T-helper 17 cell (primary cell): ENCODE results near the gene LYPD1. TPM values are rescaled to one million over a fixed set of nuclear protein-coding genes. Genes with fewer than 3 reads are reported as not detected.

Experiments
- ATAC-seq: fragments of 150-1000 bp; cut with Tn5 transposase; 2 replicates; pipeline ENCODE4 v1.10.0; 2021; ENCODE audit warnings: mild to moderate bottlenecking, moderate library complexity
- DNase-seq, 3 donors: peaks; one replicate each; pipeline versions ENCODE4 v3.0.0 to v3.0.0-alpha.2; 2020 to 2021
- H3K9me3 ChIP-seq: one replicate; pipeline ENCODE4 v1.7.0; 2013; ENCODE audit warnings: low read length, mild to moderate bottlenecking; ENCODE audit not compliant: control insufficient read depth, poor library complexity, severe bottlenecking
- H3K27ac Mint-ChIP-seq: one replicate; pipeline ENCODE4 v1.8.0; 2022; ENCODE audit warnings: mild to moderate bottlenecking, moderate library complexity, mixed read lengths
- H3K27me3 Mint-ChIP-seq: one replicate; pipeline ENCODE4 v1.8.0; 2022; ENCODE audit warnings: mixed read lengths
- H3K36me3 Mint-ChIP-seq: one replicate; pipeline ENCODE4 v1.8.0; 2022; ENCODE audit warnings: low read depth, mixed read lengths
- H3K4me1 Mint-ChIP-seq: one replicate; pipeline ENCODE4 v1.8.0; 2022; ENCODE audit warnings: mild to moderate bottlenecking, mixed read lengths
- H3K4me3 Mint-ChIP-seq: one replicate; pipeline ENCODE4 v1.8.0; 2022; ENCODE audit warnings: mild to moderate bottlenecking, moderate library complexity, mixed read lengths
- total RNA-seq, 4 donors: library from RNA in 2 of 4; stranded (reverse) in 2 of 4; gene quantifications; one replicate each; pipeline ENCODE4 v1.2.3 and lab custom pipeline; 2022 to 2026

LYPD1 gene
- total RNA-seq, 2 donors from 2014 or later, result not detected

DNA sequence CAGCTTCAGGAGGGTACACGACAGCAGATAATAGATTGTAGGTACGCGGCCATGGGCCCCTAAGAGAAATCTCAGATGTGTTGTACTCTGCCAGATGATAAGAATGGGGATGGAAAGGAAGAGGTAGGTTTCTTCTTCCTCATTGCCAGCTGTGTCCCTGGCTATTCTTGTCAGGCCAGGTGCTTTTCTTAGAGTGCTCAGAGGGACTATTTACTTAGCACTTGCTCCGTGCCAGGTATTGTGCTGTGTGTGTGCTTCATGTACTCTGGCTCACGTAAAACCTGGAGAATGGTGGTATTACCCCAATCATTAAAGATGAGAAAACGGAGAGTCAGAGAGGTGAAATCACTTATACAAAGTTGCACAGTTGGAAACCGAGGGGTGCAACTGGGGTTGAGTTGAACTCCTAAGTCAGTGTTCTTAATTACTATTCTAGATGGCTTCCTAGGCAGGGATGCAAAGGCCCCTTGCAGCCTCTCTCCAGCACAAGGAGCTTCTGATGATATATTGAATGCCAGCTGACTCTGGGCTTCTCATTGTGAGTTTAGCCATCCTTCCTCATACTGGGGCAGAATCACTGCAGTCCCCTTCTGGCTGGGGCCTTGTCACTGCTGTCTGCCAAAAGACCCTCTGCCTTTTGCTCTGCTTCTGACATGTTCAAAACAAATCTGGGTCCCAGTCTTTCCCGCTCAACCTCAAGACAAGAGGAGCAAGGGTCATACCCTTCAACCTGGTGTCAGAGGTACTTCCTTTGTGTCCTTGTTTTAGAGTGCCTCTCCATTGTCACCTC is 60.7 kb downstream of the LYPD1 start:
- Mint-ChIP-seq H3K27ac (no peak overlapping the region), H3K4me3 (no peak overlapping the region), H3K4me1 (no peaks in the 10 kb centered on the region), H3K36me3 (no peaks in the 10 kb centered on the region), H3K27me3 (no peaks in the 10 kb centered on the region)
- H3K9me3 ChIP-seq, result no peaks in the 10 kb centered on the region
- no peak for DNase-seq
- ATAC-seq, result no peak

DNA sequence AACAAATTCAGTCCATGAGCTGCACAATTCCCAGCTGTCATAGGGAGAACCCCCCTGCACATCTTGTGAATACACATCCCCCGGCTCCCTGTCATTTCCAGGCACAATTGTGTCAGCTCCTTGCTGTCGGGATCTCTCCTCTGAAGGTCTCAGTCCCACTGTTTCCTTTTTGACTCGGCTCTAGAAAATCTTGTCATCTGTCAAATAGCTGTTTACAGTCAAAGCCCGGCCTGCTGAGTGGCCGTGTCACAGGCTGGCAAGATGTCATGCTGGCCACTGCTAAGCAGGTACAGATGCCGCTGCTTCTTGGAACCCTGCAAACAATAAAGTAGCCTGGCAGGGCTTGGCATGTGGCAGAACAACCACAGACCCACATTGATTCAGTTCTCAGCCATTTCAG is 61.7 kb downstream of the LYPD1 start:
- H3K4me3 Mint-ChIP-seq, result no peak overlapping the region
- no peak for DNase-seq

DNA sequence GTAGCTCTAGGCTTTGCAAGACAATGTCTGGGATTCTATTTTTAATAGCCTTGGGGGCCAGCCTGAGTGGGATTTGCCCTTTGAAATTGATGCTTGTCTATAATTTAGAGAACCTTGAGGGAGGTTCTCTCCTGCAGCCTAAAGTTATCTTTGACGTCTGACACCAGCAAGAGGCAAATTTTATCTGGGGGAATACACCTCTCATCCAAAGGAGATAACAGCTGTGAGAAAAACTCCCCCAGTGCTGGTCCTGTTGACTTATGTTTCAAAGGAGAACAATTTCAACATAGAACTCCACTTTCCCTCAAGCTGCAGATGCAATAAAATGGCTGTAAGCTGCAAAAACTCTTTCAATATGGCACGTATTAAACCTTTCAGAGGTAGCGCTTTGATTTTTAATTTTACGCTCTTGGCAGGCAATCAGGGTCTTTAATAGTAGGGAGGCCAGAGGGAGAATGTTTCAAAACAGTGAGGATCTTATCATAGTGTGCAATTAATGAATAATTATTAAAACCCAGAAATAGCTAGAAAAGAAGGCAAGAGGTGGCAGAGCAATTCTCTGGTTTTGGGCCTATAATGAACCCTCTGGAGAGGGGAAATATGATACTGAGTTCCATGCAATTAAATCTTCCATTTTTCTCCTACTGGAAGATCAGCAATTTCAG is 62.4 kb downstream of the LYPD1 start:
- no peaks in the 10 kb centered on the region for H3K27me3 Mint-ChIP-seq
- no peaks in the 10 kb centered on the region for H3K36me3 Mint-ChIP-seq
- no peak overlapping the region for H3K4me3 Mint-ChIP-seq
- H3K27ac Mint-ChIP-seq, result no peak overlapping the region
- DNase-seq, result no peak
- ATAC-seq, result no peak
- H3K4me1 Mint-ChIP-seq, result no peaks in the 10 kb centered on the region
- no peaks in the 10 kb centered on the region for H3K9me3 ChIP-seq

More for the DNA sequence above, 61.7 kb downstream of the LYPD1 start:
- no peaks in the 10 kb centered on the region for H3K27me3 Mint-ChIP-seq
- ATAC-seq, result no peak
- no peaks in the 10 kb centered on the region for H3K9me3 ChIP-seq
- no peak overlapping the region for H3K27ac Mint-ChIP-seq
- no peaks in the 10 kb centered on the region for H3K4me1 Mint-ChIP-seq
- no peaks in the 10 kb centered on the region for H3K36me3 Mint-ChIP-seq

GRCh38 chr2:132606649-132607048 is 63.4 kb downstream of the LYPD1 start:
- H3K36me3 Mint-ChIP-seq, result no peaks in the 10 kb centered on the region
- no peak overlapping the region for H3K27ac Mint-ChIP-seq
- DNase-seq (no peak), ATAC-seq (no peak)
- no peaks in the 10 kb centered on the region for H3K9me3 ChIP-seq
- H3K27me3 Mint-ChIP-seq, result no peaks in the 10 kb centered on the region
- no peak overlapping the region for H3K4me3 Mint-ChIP-seq
- no peaks in the 10 kb centered on the region for H3K4me1 Mint-ChIP-seq

DNA sequence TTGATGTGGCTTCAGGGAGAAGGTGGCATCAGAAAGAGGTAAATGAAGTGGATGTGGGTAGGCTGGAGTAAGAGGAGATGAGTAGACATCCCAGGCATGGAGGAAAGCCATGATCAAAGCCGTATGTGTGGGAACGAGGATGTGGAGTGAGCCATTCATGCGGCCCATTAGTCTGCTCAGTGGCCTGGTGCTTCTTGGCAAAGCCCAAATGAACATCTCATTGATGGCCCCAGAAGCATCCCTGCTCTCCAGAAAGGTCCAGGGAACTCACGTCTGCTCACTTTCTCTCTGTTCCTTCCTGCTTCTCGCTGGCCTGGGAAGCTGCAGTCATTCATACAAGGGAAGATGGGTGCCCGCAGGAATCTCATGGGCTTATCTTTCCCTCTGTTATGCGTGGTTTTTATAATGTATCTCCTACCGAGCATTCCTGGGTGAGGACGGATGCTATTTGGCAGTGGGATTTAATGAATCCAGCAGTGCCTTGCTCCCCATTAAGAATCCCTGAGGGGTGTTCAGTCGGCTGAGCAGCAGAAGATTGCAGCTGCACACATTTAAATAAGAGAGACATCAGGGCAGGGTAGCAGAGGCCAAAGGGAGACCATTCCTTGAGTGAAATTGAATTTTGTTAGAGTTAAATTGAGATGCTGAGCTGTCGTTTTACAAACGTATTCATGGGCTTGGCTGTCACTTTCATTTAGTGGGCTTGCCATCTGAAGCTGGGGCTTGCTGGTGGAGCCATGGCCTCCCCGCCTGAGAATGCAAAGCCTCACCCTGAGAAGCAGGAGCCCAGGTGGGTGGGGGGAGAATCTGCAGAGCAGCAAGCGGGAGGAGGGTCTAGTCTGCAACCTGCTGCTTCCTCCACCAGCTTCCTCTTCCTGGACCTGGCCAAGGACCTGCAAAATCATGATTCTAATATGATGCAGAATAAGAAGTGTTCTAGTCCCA is 64.5 kb downstream of the LYPD1 start:
- no peaks in the 10 kb centered on the region for H3K9me3 ChIP-seq
- DNase-seq, result no peak
- Mint-ChIP-seq H3K27ac (no peak overlapping the region), H3K4me3 (no peak overlapping the region), H3K36me3 (no peaks in the 10 kb centered on the region), H3K4me1 (no peaks in the 10 kb centered on the region), H3K27me3 (no peaks in the 10 kb centered on the region)
- ATAC-seq, result no peak

DNA sequence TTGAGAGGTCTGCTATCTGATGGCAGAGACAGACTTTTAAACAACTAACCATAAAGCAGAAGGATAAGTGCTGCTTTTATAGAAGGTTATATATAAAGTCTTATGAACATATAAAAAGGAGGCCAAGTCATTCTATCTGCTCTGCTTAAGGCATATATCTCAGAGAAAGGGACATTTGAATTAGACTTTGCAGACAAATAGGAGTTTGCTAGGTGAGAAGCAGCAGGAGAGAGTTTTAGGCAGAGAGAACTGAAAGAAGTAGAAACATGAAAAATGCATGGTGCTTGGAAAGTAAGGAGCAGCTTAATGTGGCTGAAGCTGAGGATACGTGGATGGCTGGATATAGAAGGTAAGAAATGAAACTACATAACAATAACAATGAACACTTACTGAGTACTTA is 65.4 kb downstream of the LYPD1 start:
- Mint-ChIP-seq H3K4me3 (no peak overlapping the region), H3K4me1 (no peaks in the 10 kb centered on the region), H3K27ac (no peak overlapping the region), H3K36me3 (no peaks in the 10 kb centered on the region), H3K27me3 (no peaks in the 10 kb centered on the region)
- DNase-seq (no peak), ATAC-seq (no peak)
- H3K9me3 ChIP-seq, result no peaks in the 10 kb centered on the region

DNA sequence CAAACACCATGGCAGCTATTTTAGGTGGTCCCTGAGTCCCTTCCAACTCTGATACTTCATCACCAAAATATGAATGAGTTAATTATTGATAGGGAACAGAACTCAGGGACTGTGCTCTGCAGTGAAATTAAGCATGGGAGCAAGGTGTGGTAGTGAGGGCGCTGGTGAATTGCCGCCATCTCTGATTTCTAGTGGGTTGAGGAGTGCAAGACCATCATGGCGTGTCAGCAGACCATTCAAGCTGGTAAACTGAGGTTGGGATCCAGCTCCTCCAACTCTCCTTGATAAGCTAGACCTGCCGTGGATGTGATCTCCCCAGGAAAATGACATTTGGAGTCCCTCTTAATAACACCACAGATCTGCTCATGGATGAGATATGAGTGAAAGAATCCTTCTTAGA is 70.4 kb downstream of the LYPD1 start:
- H3K36me3 Mint-ChIP-seq, result no peaks in the 10 kb centered on the region
- DNase-seq (no peak), ATAC-seq (no peak)
- H3K27me3 Mint-ChIP-seq, result no peaks in the 10 kb centered on the region
- H3K27ac Mint-ChIP-seq, result no peak overlapping the region
- no peaks in the 10 kb centered on the region for H3K9me3 ChIP-seq
- H3K4me1 Mint-ChIP-seq, result no peaks in the 10 kb centered on the region
- H3K4me3 Mint-ChIP-seq, result no peak overlapping the region

GRCh38 chr2:132598536-132598935 is 71.5 kb downstream of the LYPD1 start:
- Mint-ChIP-seq H3K27ac (no peak overlapping the region), H3K4me3 (no peak overlapping the region), H3K4me1 (no peaks in the 10 kb centered on the region), H3K27me3 (no peaks in the 10 kb centered on the region), H3K36me3 (no peaks in the 10 kb centered on the region)
- no peak for ATAC-seq
- no peak for DNase-seq
- no peaks in the 10 kb centered on the region for H3K9me3 ChIP-seq

- H3K4me1 Mint-ChIP-seq, result no peaks in the 10 kb centered on the region
- ATAC-seq, result no peak
- no peak overlapping the region for H3K4me3 Mint-ChIP-seq
- no peaks in the 10 kb centered on the region for H3K27me3 Mint-ChIP-seq
- H3K27ac Mint-ChIP-seq, result no peak overlapping the region
- no peak for DNase-seq
- H3K9me3 ChIP-seq, result no peaks in the 10 kb centered on the region
- no peaks in the 10 kb centered on the region for H3K36me3 Mint-ChIP-seq
Observed at GRCh38 chr2:132597831-132598230, 72.2 kb downstream of the LYPD1 start.

DNA sequence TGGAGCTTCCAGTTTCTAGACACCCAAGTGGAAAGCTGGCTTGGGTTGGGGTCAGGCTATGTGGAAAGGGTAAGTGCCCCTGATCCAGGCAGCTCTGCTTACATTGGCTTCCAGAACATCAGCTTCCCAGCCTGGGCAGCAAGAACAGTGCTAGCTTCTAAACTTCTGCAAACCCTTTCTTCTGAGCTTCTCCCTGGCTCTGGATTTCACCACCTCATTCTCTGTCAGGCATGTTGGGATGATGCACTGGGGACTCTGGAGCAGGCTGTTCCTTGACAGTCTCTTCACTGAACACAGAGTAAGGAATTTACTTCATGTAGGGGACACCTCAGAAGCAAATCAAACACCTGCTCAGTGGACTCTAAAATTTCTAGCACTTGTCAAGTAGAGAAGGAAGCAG is 72.8 kb downstream of the LYPD1 start:
- H3K4me1 Mint-ChIP-seq, result no peaks in the 10 kb centered on the region
- ATAC-seq (no peak), DNase-seq (no peak)
- H3K27ac Mint-ChIP-seq, result no peak overlapping the region
- H3K36me3 Mint-ChIP-seq, result no peaks in the 10 kb centered on the region
- no peak overlapping the region for H3K4me3 Mint-ChIP-seq
- no peaks in the 10 kb centered on the region for H3K9me3 ChIP-seq
- no peaks in the 10 kb centered on the region for H3K27me3 Mint-ChIP-seq

GRCh38 chr2:132595693-132596092 is 74.3 kb downstream of the LYPD1 start:
- no peaks in the 10 kb centered on the region for H3K4me1 Mint-ChIP-seq
- no peaks in the 10 kb centered on the region for H3K27me3 Mint-ChIP-seq
- DNase-seq (no peak), ATAC-seq (no peak)
- H3K36me3 Mint-ChIP-seq, result no peaks in the 10 kb centered on the region
- no peak overlapping the region for H3K4me3 Mint-ChIP-seq
- no peak overlapping the region for H3K27ac Mint-ChIP-seq
- no peaks in the 10 kb centered on the region for H3K9me3 ChIP-seq

DNA sequence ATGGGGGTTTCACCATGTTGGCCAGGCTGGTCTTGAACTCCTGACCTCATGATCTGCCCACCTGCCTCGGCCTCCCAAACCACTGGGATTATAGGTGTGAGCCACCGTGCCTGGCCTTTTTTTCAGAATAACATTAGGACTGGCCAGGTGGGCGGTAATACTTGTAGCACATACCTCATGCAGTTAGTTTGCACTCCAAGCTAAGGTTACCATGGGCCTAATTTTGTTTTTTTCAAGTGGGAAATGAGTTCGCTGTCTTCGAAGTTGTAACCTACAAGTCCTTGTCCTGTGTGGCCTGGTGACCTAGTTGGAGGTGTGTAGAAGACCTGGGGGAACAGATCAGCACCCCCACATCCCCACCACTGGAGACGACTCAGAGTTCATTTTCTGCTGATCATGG is 74.8 kb downstream of the LYPD1 start:
- ATAC-seq (no peak), DNase-seq (no peak)
- Mint-ChIP-seq H3K27me3 (no peaks in the 10 kb centered on the region), H3K4me1 (no peaks in the 10 kb centered on the region), H3K36me3 (no peaks in the 10 kb centered on the region), H3K4me3 (no peak overlapping the region), H3K27ac (no peak overlapping the region)
- H3K9me3 ChIP-seq, result no peaks in the 10 kb centered on the region
